Measurements from ENCODE around the gene DDX42.

Gene DDX42

GRCh38 chr17:63774141-63774968, at the start of gene DDX42:
DDX42 (plus strand) TSS chr17:63774170; CDS start chr17:63787050, 12,880 bp downstream.
- no peak for DNase-seq

- DNase-seq, result no peak
Measured at GRCh38 chr17:63735691-63736090, 38.3 kb upstream of the DDX42 start.

- DNase-seq, result no peak
Measured at GRCh38 chr17:63740464-63741142, 33.4 kb upstream of the DDX42 start.

- no peak for DNase-seq
Measured at GRCh38 chr17:63741143-63741407, 32.9 kb upstream of the DDX42 start.

GRCh38 chr17:63741408-63742173, 32.4 kb upstream of the DDX42 start, which contains the start of gene STRADA:
STRADA (minus strand) TSS chr17:63741799; CDS start chr17:63728369, 13,430 bp downstream.
- DNase-seq, result peak; percentile 62 to 92

- no peak for DNase-seq
Measured at GRCh38 chr17:63751806-63752205, 22.2 kb upstream of the DDX42 start.

GRCh38 chr17:63752707-63753106, 21.3 kb upstream of the DDX42 start:
- no peak for DNase-seq

GRCh38 chr17:63753215-63753614, 20.8 kb upstream of the DDX42 start:
- DNase-seq, result no peak

GRCh38 chr17:63754046-63754445, 19.9 kb upstream of the DDX42 start:
- DNase-seq, result no peak

GRCh38 chr17:63758428-63758827, 15.5 kb upstream of the DDX42 start:
- DNase-seq, result no peak

GRCh38 chr17:63760771-63761539, 13.0 kb upstream of the DDX42 start:
- no peak for DNase-seq

GRCh38 chr17:63762161-63763078, 11.6 kb upstream of the DDX42 start:
- DNase-seq, result no peak

GRCh38 chr17:63764716-63765115, 9.3 kb upstream of the DDX42 start:
- DNase-seq, result no peak

GRCh38 chr17:63766754-63767153, 7.2 kb upstream of the DDX42 start:
- no peak for DNase-seq

GRCh38 chr17:63768433-63768832, 5.5 kb upstream of the DDX42 start:
- no peak for DNase-seq

- DNase-seq, result peak in 1 of 2 experiments; percentile 1
Measured at GRCh38 chr17:63772801-63773271, 1.1 kb upstream of the DDX42 start.

GRCh38 chr17:63773272-63774140, 464 bp upstream of the DDX42 start, which contains the start of gene CCDC47:
CCDC47 (minus strand) TSS chr17:63773597; CDS start chr17:63766175, 7,422 bp downstream.
- peak; percentile 91 to 98 for DNase-seq

- DNase-seq, result no peak
Measured at GRCh38 chr17:63774969-63775265, 947 bp downstream of the DDX42 start.

- DNase-seq, result no peak
Measured at GRCh38 chr17:63775420-63775819, 1.4 kb downstream of the DDX42 start.

GRCh38 chr17:63780507-63780906, 6.5 kb downstream of the DDX42 start:
- DNase-seq, result no peak

- no peak for DNase-seq
Measured at GRCh38 chr17:63780928-63781327, 7.0 kb downstream of the DDX42 start.
